PC-9 (cell line): ENCODE results near the gene MINDY4. TPM values are rescaled to one million over a fixed set of nuclear protein-coding genes. Genes with fewer than 3 reads are reported as not detected.

Experiments used
- BruUV-seq: library from RNA; stranded (reverse); fragments of 400-500 nt; replicated peaks from 2 replicates; lab custom pipeline; 2021; lab: Mats Ljungman, UMichigan
- CTCF ChIA-PET: fragments of 300-600 bp; sonication (Branson Sonifier 250); formaldehyde crosslinking; loops from one replicate; lab custom pipeline; 2022; ENCODE audit warnings: antibody characterized with exemption; lab: Charles Lee
- POLR2A ChIA-PET: fragments of 300-600 bp; sonication (Branson Sonifier 250); formaldehyde crosslinking; loops from one replicate; lab custom pipeline; 2022; ENCODE audit warnings: antibody characterized with exemption; ENCODE audit not compliant: unreplicated experiment; lab: Charles Lee
- DNase-seq, 2 experiments: peaks; one replicate each; pipeline versions ENCODE4 v3.0.0 to v3.0.0-alpha.2; 2015 to 2022; ENCODE audit warnings: mixed read lengths in 1 of 2
- H2AFZ ChIP-seq: fragments of 200-600 bp; sonication (generic); 2 replicates; pipeline ENCODE4 v1.8.1; 2017; ENCODE audit warnings: antibody characterized with exemption
- H3F3A ChIP-seq: fragments of 200-600 bp; sonication (generic); 2 replicates; pipeline ENCODE4 v1.8.1; 2017; ENCODE audit warnings: antibody characterized with exemption, mild to moderate bottlenecking, low read depth; ENCODE audit not compliant: insufficient read depth
- H3K27ac ChIP-seq: fragments of 200-600 bp; sonication (generic); 2 replicates; pipeline ENCODE4 v1.6.1; 2016; ENCODE audit warnings: mixed run types
- H3K27me3 ChIP-seq: fragments of 200-600 bp; sonication (generic); 2 replicates; pipeline ENCODE4 v1.6.1; 2016; ENCODE audit warnings: low read depth, mixed run types; ENCODE audit not compliant: insufficient read depth
- H3K36me3 ChIP-seq: fragments of 200-600 bp; sonication (generic); 2 replicates; pipeline ENCODE4 v1.6.1; 2016; ENCODE audit warnings: low read depth, mixed run types
- H3K4me1 ChIP-seq: fragments of 200-600 bp; sonication (generic); replicated peaks from 2 replicates; pipeline ENCODE4 v1.6.1; 2016; ENCODE audit warnings: mixed run types; ENCODE audit not compliant: insufficient read depth
- H3K4me2 ChIP-seq: fragments of 200-600 bp; sonication (generic); 2 replicates; pipeline ENCODE4 v1.6.1; 2017; ENCODE audit warnings: mixed run types
- H3K4me3 ChIP-seq: fragments of 200-600 bp; sonication (generic); 2 replicates; pipeline ENCODE4 v1.6.1; 2016; ENCODE audit warnings: mixed run types
- H3K79me2 ChIP-seq: fragments of 200-600 bp; sonication (generic); 2 replicates; pipeline ENCODE4 v1.6.1; 2017; ENCODE audit warnings: low read depth, mixed run types
- H3K9me2 ChIP-seq: fragments of 200-600 bp; sonication (generic); 2 replicates; pipeline ENCODE4 v1.8.1; 2017; ENCODE audit warnings: mild to moderate bottlenecking; ENCODE audit not compliant: insufficient read depth
- H3K9me3 ChIP-seq: fragments of 200-600 bp; sonication (generic); 2 replicates; pipeline ENCODE4 v1.8.1; 2016; ENCODE audit warnings: low read depth; ENCODE audit not compliant: insufficient read depth
- H4K20me1 ChIP-seq: fragments of 200-600 bp; sonication (generic); 2 replicates; pipeline ENCODE4 v1.8.1; 2017; ENCODE audit not compliant: insufficient read depth
- EZH2 ChIP-seq: fragments of 200-600 bp; sonication (generic); IDR thresholded peaks from 2 replicates; pipeline ENCODE4 v1.8.0; 2017; ENCODE audit warnings: antibody characterized with exemption, low read depth
- intact Hi-C: fragments of 100-400 bp; cut with micrococcal nuclease; formaldehyde crosslinking; loops from one replicate; pipeline ENCODE4 v1.10.0; 2022; ENCODE audit not compliant: unreplicated experiment
- total RNA-seq: library from RNA; stranded (reverse); gene quantifications from 2 replicates; pipeline ENCODE4 v1.2.3, GENCODE V29; 2021
- TF ChIP-seq, protein P1 (sequence below): fragments of 200-600 bp; sonication (generic); conservative IDR thresholded peaks from 2 replicates; pipeline ENCODE4 v1.6.1; 2017; ENCODE audit warnings: mixed run types, antibody characterized with exemption, mild to moderate bottlenecking, moderate library complexity

The MINDY4 gene
- total RNA-seq, 1 experiment from 2014 or later = 14.8 TPM

DNA sequence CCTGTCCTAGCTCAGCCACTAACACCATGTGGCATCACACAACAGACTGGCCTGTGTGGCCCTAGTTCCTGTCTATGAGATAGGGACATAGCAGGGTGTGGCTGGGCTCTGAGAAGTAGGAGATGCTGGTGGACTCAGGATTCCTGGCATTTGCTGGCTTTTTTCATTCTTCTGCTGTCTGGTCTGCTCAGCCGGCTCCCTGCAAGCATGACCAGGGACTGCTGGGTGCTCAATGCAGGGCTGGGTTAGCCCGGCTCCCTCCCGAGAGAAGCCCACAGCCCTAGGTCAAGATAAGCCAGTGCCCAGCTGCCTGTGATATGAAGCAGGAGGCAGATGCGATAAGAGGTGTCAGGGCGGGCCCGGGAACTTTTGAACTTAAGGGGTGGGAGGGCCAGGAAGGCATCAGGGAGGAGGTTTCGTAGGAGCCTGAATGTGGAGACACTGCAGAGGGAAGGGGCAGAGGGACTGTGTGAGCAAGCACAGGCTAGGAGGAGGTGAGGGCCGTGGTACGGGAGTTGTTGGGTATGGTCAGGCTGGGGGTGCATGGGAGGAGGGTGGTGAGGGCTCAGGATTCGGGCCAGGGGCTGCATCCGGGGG lies 143.9 kb downstream of the MINDY4 start:
- H3F3A ChIP-seq = peaks cover 27% of the 10 kb centered on the region; the same call in 1 of the 2 replicates
- TF ChIP-seq, protein P1, sequence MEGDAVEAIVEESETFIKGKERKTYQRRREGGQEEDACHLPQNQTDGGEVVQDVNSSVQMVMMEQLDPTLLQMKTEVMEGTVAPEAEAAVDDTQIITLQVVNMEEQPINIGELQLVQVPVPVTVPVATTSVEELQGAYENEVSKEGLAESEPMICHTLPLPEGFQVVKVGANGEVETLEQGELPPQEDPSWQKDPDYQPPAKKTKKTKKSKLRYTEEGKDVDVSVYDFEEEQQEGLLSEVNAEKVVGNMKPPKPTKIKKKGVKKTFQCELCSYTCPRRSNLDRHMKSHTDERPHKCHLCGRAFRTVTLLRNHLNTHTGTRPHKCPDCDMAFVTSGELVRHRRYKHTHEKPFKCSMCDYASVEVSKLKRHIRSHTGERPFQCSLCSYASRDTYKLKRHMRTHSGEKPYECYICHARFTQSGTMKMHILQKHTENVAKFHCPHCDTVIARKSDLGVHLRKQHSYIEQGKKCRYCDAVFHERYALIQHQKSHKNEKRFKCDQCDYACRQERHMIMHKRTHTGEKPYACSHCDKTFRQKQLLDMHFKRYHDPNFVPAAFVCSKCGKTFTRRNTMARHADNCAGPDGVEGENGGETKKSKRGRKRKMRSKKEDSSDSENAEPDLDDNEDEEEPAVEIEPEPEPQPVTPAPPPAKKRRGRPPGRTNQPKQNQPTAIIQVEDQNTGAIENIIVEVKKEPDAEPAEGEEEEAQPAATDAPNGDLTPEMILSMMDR = no peak
- no peak for TF ChIP-seq EZH2
- H3K36me3 ChIP-seq = no peaks in the 10 kb centered on the region
- H3K4me3 ChIP-seq = no peak overlapping the region
- CTCF ChIA-PET = no interaction called here
- no peaks in the 10 kb centered on the region for H3K27me3 ChIP-seq
- no peaks in the 10 kb centered on the region for H3K79me2 ChIP-seq
- H4K20me1 ChIP-seq = no peaks in the 10 kb centered on the region
- no peaks in the 10 kb centered on the region for H3K9me3 ChIP-seq
- H3K4me1 ChIP-seq = peaks cover 35% of the 10 kb centered on the region
- TSS peak; percentile 63 for BruUV-seq
- H2AFZ ChIP-seq = 0 out of 2 replicates have a peak overlapping the region, but pooled peaks have one; percentile 2
- DNase-seq = no peak
- H3K27ac ChIP-seq = peak overlapping the region; percentile 74
- peak overlapping the region; percentile 48 for H3K4me2 ChIP-seq
- no peaks in the 10 kb centered on the region for H3K9me2 ChIP-seq
- POLR2A ChIA-PET = interaction anchor here (0.6 kb wide), 1 partner anchor 15 kb away, joined by 4 read pairs; no protein-coding TSS in a partner anchor
- intact Hi-C loops = no loop called here

DNA sequence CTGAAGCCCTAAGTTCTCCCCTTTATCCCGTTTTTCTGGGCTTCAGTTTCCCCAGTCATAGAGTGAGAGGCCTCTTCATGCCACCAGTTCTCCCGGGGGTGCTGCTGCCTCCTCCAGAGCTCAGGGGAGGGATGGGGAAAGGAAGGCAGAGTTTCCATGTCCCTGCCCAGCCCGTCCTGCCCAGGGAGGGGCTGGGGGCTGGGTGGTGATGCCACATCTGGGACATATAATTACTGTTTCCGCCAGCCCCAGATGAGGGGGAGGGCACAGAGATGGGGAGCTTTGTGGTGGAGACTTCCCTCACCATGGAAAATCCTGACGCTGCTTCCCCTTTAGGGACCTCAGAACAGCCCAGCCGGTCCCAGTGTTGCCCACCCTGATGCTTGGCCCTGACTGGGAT lies 144.5 kb downstream of the MINDY4 start:
- Histone ChIP-seq H3K27me3 (no peaks in the 10 kb centered on the region), H4K20me1 (no peaks in the 10 kb centered on the region), H3K9me3 (no peaks in the 10 kb centered on the region), H2AFZ (no peak overlapping the region), H3K9me2 (no peaks in the 10 kb centered on the region), H3K36me3 (no peaks in the 10 kb centered on the region), H3K4me1 (peaks cover 42% of the 10 kb centered on the region), H3K4me2 (peak overlapping the region; percentile 48), H3K79me2 (no peaks in the 10 kb centered on the region), H3K27ac (peak overlapping the region; percentile 74), H3K4me3 (no peak overlapping the region), H3F3A (peaks cover 31% of the 10 kb centered on the region; the same call in 1 of the 2 replicates)
- POLR2A ChIA-PET = no interaction called here
- intact Hi-C loops = no loop called here
- TF ChIP-seq, protein P1 = no peak
- no peak for TF ChIP-seq EZH2
- BruUV-seq = no TSS peak
- CTCF ChIA-PET = no interaction called here
- DNase-seq = no peak

DNA sequence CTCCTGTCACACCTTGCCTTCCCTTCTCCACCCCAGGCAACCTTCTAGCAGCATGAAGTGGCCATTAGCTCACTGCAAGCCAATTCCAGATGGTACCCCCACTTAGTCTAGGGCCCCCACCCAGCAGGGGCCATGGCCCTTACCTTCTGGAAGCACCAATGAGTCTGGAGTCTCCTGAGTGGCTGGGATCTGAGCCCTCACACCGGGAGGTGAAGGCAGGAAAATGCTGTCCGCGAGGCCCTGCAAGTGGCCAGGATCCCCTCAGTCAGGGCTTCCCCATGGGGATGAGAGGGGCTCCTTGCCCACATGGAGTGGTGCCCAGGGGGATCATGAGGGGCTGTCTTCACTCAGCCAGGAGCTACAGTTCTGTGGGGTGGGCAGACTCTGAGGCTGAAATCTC lies 145.0 kb downstream of the MINDY4 start:
- Histone ChIP-seq H3K9me2 (no peaks in the 10 kb centered on the region), H3K79me2 (no peaks in the 10 kb centered on the region), H3K27me3 (no peaks in the 10 kb centered on the region), H3K9me3 (no peaks in the 10 kb centered on the region), H3K4me3 (no peak overlapping the region), H2AFZ (no peak overlapping the region), H3K4me2 (0 out of 2 replicates have a peak overlapping the region, but pooled peaks have one; percentile 48), H3K36me3 (no peaks in the 10 kb centered on the region), H4K20me1 (no peaks in the 10 kb centered on the region), H3F3A (peaks cover 36% of the 10 kb centered on the region; the same call in 1 of the 2 replicates), H3K4me1 (peaks cover 47% of the 10 kb centered on the region), H3K27ac (peak overlapping the region; percentile 74; the same call in 1 of the 2 replicates)
- no peak for DNase-seq
- intact Hi-C loops = no loop called here
- BruUV-seq = no TSS peak
- ChIA-PET CTCF (interaction anchor here (0.7 kb wide), 1 partner anchor 22 kb away, joined by 4 read pairs; no protein-coding TSS in a partner anchor), POLR2A (no interaction called here)
- TF ChIP-seq, protein P1 = no peak
